Renal cortical epithelial cell (primary cell): ENCODE results near the gene HOXA4. TPM values are rescaled to one million over a fixed set of nuclear protein-coding genes. Genes with fewer than 3 reads are reported as not detected.
A peak's percentile ranks its signal among the peaks of the same experiment; 100 is the strongest.

ENCODE experiments used
- DNase-seq: peaks from one replicate; pipeline ENCODE4 v3.0.0-alpha.2; 2011; ENCODE audit warnings: low read depth
- total RNA-seq: library from RNA; depleted of rRNA; stranded (reverse); fragments of >200 nt; gene quantifications from 2 replicates; pipeline ENCODE4 v1.2.3, GENCODE V29; 2014

Gene HOXA4
- total RNA-seq, 1 donor from 2014 or later = 0.75 TPM

- no peak for DNase-seq
Observed at GRCh38 chr7:27147199-27148030, 16.9 kb upstream of the HOXA4 start, which contains the start of gene HOXA6. Gene HOXA6, minus strand, starts transcription at chr7:27147774. Its CDS starts 25 bp downstream, at chr7:27147749.

- DNase-seq = no peak
Observed at GRCh38 chr7:27146491-27147198, 16.1 kb upstream of the HOXA4 start.

GRCh38 chr7:27145914-27146412 is 15.4 kb upstream of the HOXA4 start:
- DNase-seq = no peak

GRCh38 chr7:27145165-27145913 is 14.8 kb upstream of the HOXA4 start:
- DNase-seq = no peak

- no peak for DNase-seq
Observed at GRCh38 chr7:27144781-27145164, 14.2 kb upstream of the HOXA4 start.

- DNase-seq = no peak
Observed at GRCh38 chr7:27143950-27144780, 13.6 kb upstream of the HOXA4 start.

- peak; percentile 98 for DNase-seq
Observed at GRCh38 chr7:27143023-27143949, 12.7 kb upstream of the HOXA4 start, which contains the start of gene HOXA5. Gene HOXA5, minus strand, starts transcription at chr7:27143681. Its CDS starts 74 bp downstream, at chr7:27143607.

- no peak for DNase-seq
Observed at GRCh38 chr7:27142580-27143022, 12.0 kb upstream of the HOXA4 start.

GRCh38 chr7:27141923-27142579 is 11.5 kb upstream of the HOXA4 start:
- DNase-seq = no peak

- no peak for DNase-seq
Observed at GRCh38 chr7:27141137-27141922, 10.8 kb upstream of the HOXA4 start.

- no peak for DNase-seq
Observed at GRCh38 chr7:27140126-27140857, 9.7 kb upstream of the HOXA4 start.

GRCh38 chr7:27139334-27140125 is 9.0 kb upstream of the HOXA4 start:
- no peak for DNase-seq

GRCh38 chr7:27138985-27139333 is 8.4 kb upstream of the HOXA4 start:
- DNase-seq = no peak

- DNase-seq = no peak
Observed at GRCh38 chr7:27138472-27138871, 7.9 kb upstream of the HOXA4 start.

GRCh38 chr7:27137640-27138315 is 7.2 kb upstream of the HOXA4 start:
- peak; percentile 92 for DNase-seq

- peak; percentile 94 for DNase-seq
Observed at GRCh38 chr7:27134392-27134791, 3.8 kb upstream of the HOXA4 start.
